Upper lobe of right lung (tissue), 1 donor: ENCODE results near the gene SDR42E2. TPM values are rescaled to one million over a fixed set of nuclear protein-coding genes. Genes with fewer than 3 reads are reported as not detected.

ENCODE experiments used
- ATAC-seq: fragments of 200-7000 bp; cut with Tn5 transposase; one replicate; pipeline ENCODE4 v1.9.1; 2020; ENCODE audit warnings: mild to moderate bottlenecking, moderate library complexity
- DNase-seq: peaks from one replicate; pipeline ENCODE4 v3.0.0-alpha.2; 2020
- H3K27ac ChIP-seq: fragments of 200-600 bp; one replicate; pipeline ENCODE4 v1.8.0; 2022
- H3K27me3 ChIP-seq: fragments of 200-600 bp; one replicate; pipeline ENCODE4 v1.8.0; 2022; ENCODE audit warnings: mild to moderate bottlenecking
- H3K36me3 ChIP-seq: fragments of 200-600 bp; one replicate; pipeline ENCODE4 v1.8.0; 2022
- H3K4me1 ChIP-seq: fragments of 200-600 bp; one replicate; pipeline ENCODE4 v1.8.0; 2022
- H3K4me3 ChIP-seq: fragments of 200-600 bp; one replicate; pipeline ENCODE4 v1.8.0; 2022; ENCODE audit warnings: mild to moderate bottlenecking
- H3K9me3 ChIP-seq: fragments of 200-600 bp; one replicate; pipeline ENCODE4 v1.8.0; 2022
- CTCF ChIP-seq: fragments of 200-600 bp; IDR thresholded peaks from one replicate; pipeline ENCODE4 v1.8.0; 2022; ENCODE audit warnings: antibody characterized with exemption
- intact Hi-C: fragments of 100-400 bp; cut with DNase I; formaldehyde crosslinking; loops from one replicate; pipeline ENCODE4 v1.11.0; 2022
- long read RNA-seq: library from polyadenylated mRNA; unstranded; transcript quantifications from one replicate; pipeline ENCODE4 v2.0.0, GENCODE V29; 2021
- total RNA-seq: library from RNA; stranded (reverse); fragmentation: NEBNext Ultra II Directional; extraction: Animal tissue kit (Norgen Biotek cat#: 25700); gene quantifications from one replicate; pipeline ENCODE4 v1.2.1, GENCODE V29; 2021
- donor health status: DM: no; HTN: yes; CAD: no; lungs with severe emphysema.

SDR42E2 gene
- total RNA-seq: 0.14 TPM
- long read RNA-seq: 0 reads

GRCh38 chr16:22161999-22162655 is at the start of gene SDR42E2:
TSS of gene SDR42E2 (plus strand) at chr16:22162506. CDS start at chr16:22165583, 3,077 bp downstream.
- Histone ChIP-seq H3K27me3 (peaks cover 25% of the 10 kb centered on the region), H3K4me3 (peak within 1 kb of the TSS; percentile 13), H3K36me3 (no peaks in the 10 kb centered on the region), H3K9me3 (no peaks in the 10 kb centered on the region), H3K4me1 (no peaks in the 10 kb centered on the region), H3K27ac (no peak within 1 kb of the TSS)
- DNase-seq (peak; percentile 72), ATAC-seq (peak; percentile 72)
- intact Hi-C loops: no loop called here
- TF ChIP-seq CTCF: no peak

GRCh38 chr16:22116095-22116700 is 46.1 kb upstream of the SDR42E2 start:
- H3K4me1 ChIP-seq: no peaks in the 10 kb centered on the region
- DNase-seq (no peak), ATAC-seq (no peak)
- H3K9me3 ChIP-seq: no peaks in the 10 kb centered on the region
- H3K4me3 ChIP-seq: no peak overlapping the region
- TF ChIP-seq CTCF: no peak
- no peaks in the 10 kb centered on the region for H3K36me3 ChIP-seq
- intact Hi-C loops: no loop called here
- no peak overlapping the region for H3K27ac ChIP-seq
- H3K27me3 ChIP-seq: no peaks in the 10 kb centered on the region

- H3K27ac ChIP-seq: no peak overlapping the region
- intact Hi-C loops: no loop called here
- no peaks in the 10 kb centered on the region for H3K36me3 ChIP-seq
- H3K4me3 ChIP-seq: no peak overlapping the region
- no peaks in the 10 kb centered on the region for H3K9me3 ChIP-seq
- DNase-seq (no peak), ATAC-seq (no peak)
- H3K27me3 ChIP-seq: no peaks in the 10 kb centered on the region
- H3K4me1 ChIP-seq: no peaks in the 10 kb centered on the region
- TF ChIP-seq CTCF: no peak
Observed at GRCh38 chr16:22117609-22118008, 44.7 kb upstream of the SDR42E2 start.

GRCh38 chr16:22120440-22120839 is 41.9 kb upstream of the SDR42E2 start:
- ATAC-seq (no peak), DNase-seq (no peak)
- H3K36me3 ChIP-seq: no peaks in the 10 kb centered on the region
- no peaks in the 10 kb centered on the region for H3K27me3 ChIP-seq
- no peaks in the 10 kb centered on the region for H3K4me1 ChIP-seq
- no peaks in the 10 kb centered on the region for H3K9me3 ChIP-seq
- H3K27ac ChIP-seq: no peak overlapping the region
- intact Hi-C loops: no loop called here
- TF ChIP-seq CTCF: no peak
- H3K4me3 ChIP-seq: no peak overlapping the region

- H3K4me3 ChIP-seq: no peak overlapping the region
- no peak for DNase-seq
- H3K36me3 ChIP-seq: no peaks in the 10 kb centered on the region
- no peaks in the 10 kb centered on the region for H3K27me3 ChIP-seq
- H3K27ac ChIP-seq: no peak overlapping the region
- no peak for ATAC-seq
- H3K4me1 ChIP-seq: no peaks in the 10 kb centered on the region
- H3K9me3 ChIP-seq: no peaks in the 10 kb centered on the region
- no peak for TF ChIP-seq CTCF
- intact Hi-C loops: no loop called here
Observed at GRCh38 chr16:22122239-22122638, 40.1 kb upstream of the SDR42E2 start.
